Measurements from ENCODE around the gene GREB1. TPM values are rescaled to one million over a fixed set of nuclear protein-coding genes. Genes with fewer than 3 reads are reported as not detected.

GREB1 gene
- polyA plus RNA-seq, 1 of the 3 experiments (the other 2 are of a cell fraction) = 2.9 TPM

GRCh38 chr2:11617984-11618707, 84.3 kb downstream of the GREB1 start:
- H3K27me3 ChIP-seq (ENCODE audit: insufficient read depth) = no peaks in the 10 kb centered on the region

More at GRCh38 chr2:11617984-11618707, 84.3 kb downstream of the GREB1 start:
- H3K4me3 ChIP-seq (ENCODE audit: low read depth in 2 of 2, low read length in 1 of 2) = no peak overlapping the region
- TF ChIP-seq GATA2 (CRISPR knock-in tag; IDR thresholded peaks at IDR 0.05) (no peak), MAX (IDR thresholded peaks at IDR 0.05; ENCODE audit: low read depth) (no peak), IRF3 (IDR thresholded peaks at IDR 0.05; ENCODE audit: low read depth, low read length) (no peak), TAF1 (IDR thresholded peaks at IDR 0.05; ENCODE audit: borderline replicate concordance, low read depth, low read length) (no peak), RAD21 (IDR thresholded peaks at IDR 0.05; ENCODE audit: low read length) (no peak), RCOR1 (IDR thresholded peaks at IDR 0.05; ENCODE audit: low read length) (no peak), CHD2 (IDR thresholded peaks at IDR 0.05; ENCODE audit: low read length, partially characterized antibody) (no peak), NRF1 (IDR thresholded peaks at IDR 0.05; ENCODE audit: low read depth, low read length) (no peak), SIN3A (IDR thresholded peaks at IDR 0.05; ENCODE audit: borderline replicate concordance, low read depth, low read length) (no peak), CTCF (IDR thresholded peaks at IDR 0.05) (no peak), GABPA (IDR thresholded peaks at IDR 0.05; ENCODE audit: low read depth) (no peak), TCF12 (IDR thresholded peaks at IDR 0.05) (no peak), SMC3 (IDR thresholded peaks at IDR 0.05; ENCODE audit: low read depth, low read length) (no peak), JUND (IDR thresholded peaks at IDR 0.05) (no peak), USF1 (IDR thresholded peaks at IDR 0.05; ENCODE audit: borderline replicate concordance, low read depth) (no peak), MXI1 (IDR thresholded peaks at IDR 0.05; ENCODE audit: low read depth, low read length) (no peak), POLR2AphosphoS5 (IDR thresholded peaks at IDR 0.05; ENCODE audit: low read depth, low read length) (no peak)
- POLR2A ChIA-PET = no interaction called here
- H4K20me1 ChIP-seq (ENCODE audit: insufficient read depth) = no peaks in the 10 kb centered on the region
- no peaks in the 10 kb centered on the region for H3F3A ChIP-seq (replicated peaks; ENCODE audit: insufficient read depth)
- H3K79me2 ChIP-seq (ENCODE audit: insufficient read depth) = no peaks in the 10 kb centered on the region
- no peak for DNase-seq
- peaks cover 0 to 2% of the 10 kb centered on the region in 2 experiments for H3K36me3 ChIP-seq (replicated peaks in 1 of 2; ENCODE audit: control insufficient read depth in 1 of 2, insufficient read depth in 2 of 2, low read length in 1 of 2)
- CTCF ChIA-PET = interaction anchor here (1.0 to 1.5 kb wide), 4 partner anchors 11 to 75 kb away, joined by 3 to 5 read pairs (median 4); no protein-coding TSS in a partner anchor
- no peak overlapping the region for H3K27ac ChIP-seq (ENCODE audit: low read depth in 2 of 2, low read length in 1 of 2)
- no peak overlapping the region for H3K4me2 ChIP-seq
- H3K4me1 ChIP-seq (ENCODE audit: control insufficient read depth in 1 of 2, insufficient read depth in 2 of 2, low read depth in 1 of 2, low read length in 1 of 2) = peaks cover 0 to 11% of the 10 kb centered on the region in 2 experiments; a peak in 1 of 4 replicates
- WGBS (ENCODE audit: low lambda C conversion rate) = 93% methylated on average over 25 of the region's 33 CpGs
- no peak overlapping the region for H3K9ac ChIP-seq
- no peaks in the 10 kb centered on the region for H3K9me2 ChIP-seq
- no peak overlapping the region for H2AFZ ChIP-seq (ENCODE audit: low read depth)
- H3K9me3 ChIP-seq = no peaks in the 10 kb centered on the region
